AG20443 (cell line): ENCODE data around the gene TRPM2.

Source experiments
- DNase-seq: peaks from one replicate; pipeline ENCODE4 v3.0.0; 2012; ENCODE audit warnings: low spot score, mixed read lengths

The TRPM2 gene

DNA sequence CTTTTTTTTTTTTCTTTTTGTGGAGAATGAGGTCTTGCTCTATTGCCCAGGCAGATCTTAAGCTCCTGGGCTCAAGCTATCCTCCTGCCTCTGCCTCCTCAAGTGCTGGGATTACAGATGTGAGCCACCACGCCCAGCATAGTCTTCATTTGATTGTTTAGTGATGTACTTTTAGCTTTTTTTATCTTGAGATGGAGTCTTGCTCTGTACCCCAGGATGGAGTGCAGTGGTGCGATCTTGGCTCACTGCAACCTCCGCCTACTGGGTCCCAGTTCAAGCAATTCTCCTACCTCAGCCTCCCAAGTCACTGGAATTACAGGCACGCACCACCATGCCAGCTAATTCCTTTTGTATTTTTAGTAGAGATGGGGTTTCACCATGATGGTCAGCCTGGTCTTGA, 77.9 kb downstream of the TRPM2 start:
- no peak for DNase-seq

DNA sequence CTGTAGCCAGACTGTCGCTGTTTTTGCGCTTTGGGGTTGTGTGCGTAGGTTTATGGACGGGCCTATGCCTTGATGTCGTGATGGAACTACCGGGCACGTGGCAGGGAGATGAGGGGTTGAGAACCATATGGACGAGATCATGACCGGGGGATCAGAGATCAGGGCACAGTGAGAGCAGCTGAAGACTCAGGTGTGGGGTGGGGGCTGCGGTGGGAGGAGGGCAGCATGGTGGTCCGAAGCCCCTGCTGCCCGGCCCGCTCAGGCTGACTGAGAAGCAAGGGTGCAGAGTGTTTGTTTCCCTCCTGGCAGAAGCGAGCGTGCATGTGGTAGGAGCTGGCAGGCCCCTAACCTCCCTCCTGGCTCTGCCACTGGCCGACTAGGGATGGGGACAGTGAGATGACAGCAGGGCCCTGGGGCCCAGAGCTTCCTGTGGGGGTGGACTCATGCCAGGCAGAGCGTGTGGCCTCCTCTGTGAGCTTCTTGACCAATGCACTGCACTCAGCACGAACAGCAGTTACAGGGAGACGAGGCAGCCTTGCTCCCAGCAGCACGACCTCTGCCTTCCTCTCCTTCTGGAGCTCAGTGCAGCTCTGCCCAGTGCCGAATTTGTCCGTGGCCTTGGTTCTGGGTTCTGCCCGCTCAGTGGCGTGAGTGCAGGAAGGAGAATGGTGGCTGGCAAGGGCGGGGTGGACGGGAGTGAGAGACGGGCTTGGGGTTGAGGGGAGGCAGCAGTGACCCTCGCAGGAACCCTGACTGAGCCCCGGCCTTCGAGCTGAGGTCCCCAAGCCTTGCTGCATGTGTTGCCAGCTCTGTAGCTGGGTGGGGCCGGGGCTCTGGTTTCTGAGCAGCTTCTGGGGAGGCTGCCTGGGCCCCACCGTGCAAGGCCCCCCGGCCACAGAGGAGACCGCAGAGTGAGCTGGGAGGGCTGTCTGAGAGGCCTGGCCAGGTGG, 79.7 kb downstream of the TRPM2 start:
- no peak for DNase-seq

DNA sequence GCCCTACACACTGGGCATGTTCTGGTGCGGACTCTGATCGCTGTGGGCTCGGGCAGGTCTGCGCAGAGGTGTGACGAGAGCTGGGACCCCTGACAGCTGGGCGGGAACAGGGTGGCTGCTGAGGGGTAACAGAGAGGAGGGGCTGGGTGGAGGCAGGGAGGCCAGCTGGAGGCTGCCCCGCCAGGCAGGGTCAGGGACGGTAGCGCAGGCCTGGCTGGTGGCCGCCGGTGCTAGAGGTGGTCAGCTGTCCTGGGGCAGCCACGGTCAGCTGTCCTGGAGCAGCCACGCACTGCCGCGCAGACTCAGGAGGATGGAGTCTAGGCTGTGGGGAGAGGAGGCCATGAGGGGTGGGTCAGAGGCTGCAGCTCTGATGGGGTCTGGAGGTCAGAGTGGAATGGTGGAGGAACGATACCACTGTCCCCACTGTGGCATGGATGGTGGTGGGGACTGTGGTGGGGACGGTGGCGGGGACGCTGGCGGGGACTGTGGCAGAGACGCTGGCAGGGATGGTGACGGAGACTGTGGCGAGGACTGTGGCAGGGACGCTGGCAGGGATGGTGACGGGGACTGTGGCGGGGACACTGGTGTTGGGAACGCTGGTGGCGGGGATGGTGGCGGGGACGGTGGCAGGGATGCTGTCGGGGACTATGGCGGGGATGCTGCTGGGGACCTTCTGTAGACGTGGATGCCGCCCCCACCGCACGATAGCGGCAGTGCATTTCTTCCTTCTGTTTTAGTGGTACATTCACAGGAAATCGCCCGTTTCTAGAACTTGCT, 80.6 kb downstream of the TRPM2 start:
- no peak for DNase-seq

DNA sequence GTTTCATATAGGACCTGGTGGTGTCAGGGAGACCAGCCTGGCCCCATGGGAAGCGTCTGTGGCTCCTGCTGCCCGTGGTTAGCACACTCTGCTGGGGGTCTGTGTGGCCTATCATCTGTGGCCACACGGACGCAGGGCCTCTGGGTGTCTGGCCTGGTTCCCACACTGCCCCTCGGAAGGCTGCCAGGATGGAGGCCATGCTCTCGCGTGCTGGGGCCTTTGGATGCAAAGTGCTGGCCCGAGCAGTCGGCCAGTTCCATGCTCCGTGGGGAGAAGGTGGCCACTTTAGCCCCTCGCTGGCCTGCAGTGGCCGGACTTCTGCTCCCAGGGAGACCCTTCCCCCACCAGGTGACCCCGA, 81.1 kb downstream of the TRPM2 start:
- DNase-seq, result no peak

DNA sequence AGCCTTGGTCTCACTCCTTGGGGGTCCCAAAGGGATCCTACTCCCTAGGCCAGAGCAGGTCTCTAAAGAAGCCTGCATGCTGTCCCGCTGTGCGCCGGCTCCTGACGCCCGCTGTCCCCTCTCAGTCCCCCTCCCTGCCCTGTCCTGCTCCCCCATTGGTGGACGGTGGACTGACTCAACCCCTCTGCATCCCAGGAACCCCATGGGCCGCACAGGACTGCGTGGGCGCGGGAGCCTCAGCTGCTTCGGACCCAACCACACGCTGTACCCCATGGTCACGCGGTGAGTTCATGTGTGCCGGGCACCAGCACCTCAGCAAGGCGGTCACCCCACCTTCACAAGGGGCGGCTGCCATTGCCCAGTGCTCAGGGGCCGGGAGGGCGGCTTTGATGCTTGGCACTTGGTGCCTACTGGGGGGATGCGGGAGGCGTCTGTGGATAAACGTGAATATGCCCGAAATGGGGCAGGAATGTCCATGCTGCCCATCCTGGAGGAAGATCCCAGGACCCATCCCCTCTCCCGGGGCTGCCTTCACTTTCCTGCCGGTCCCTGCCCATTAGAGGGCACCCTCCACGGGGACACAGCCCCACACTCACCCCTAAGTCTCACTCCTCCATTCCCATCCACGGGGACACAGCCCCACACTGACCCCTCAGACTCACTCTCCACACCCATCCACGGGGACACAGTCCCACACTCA, 81.7 kb downstream of the TRPM2 start:
- DNase-seq, result no peak

DNA sequence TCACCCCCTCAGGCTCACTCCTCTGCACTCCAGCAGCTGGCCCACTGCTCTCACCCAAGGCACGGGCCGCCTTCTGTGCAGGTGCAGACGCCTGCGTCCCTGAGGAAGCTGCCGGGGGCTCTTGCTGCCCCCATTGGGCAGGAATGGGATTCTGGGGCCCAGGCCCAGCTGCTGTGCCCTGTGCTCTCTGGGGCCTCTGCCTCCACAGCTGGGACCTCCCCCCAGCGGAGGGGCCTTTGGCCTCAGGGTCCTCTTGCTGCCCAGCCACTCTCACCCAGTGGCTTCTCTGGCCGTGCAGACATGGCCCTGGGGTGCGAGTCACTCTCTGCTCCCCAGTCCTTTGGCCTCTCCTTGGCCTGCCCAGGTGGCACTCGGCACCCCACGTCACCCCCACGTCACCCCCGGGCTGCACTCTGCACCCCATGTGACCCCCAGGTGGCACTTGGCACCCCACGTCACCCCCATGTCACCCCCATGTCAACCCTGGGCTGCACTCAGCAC, 82.7 kb downstream of the TRPM2 start:
- no peak for DNase-seq

DNA sequence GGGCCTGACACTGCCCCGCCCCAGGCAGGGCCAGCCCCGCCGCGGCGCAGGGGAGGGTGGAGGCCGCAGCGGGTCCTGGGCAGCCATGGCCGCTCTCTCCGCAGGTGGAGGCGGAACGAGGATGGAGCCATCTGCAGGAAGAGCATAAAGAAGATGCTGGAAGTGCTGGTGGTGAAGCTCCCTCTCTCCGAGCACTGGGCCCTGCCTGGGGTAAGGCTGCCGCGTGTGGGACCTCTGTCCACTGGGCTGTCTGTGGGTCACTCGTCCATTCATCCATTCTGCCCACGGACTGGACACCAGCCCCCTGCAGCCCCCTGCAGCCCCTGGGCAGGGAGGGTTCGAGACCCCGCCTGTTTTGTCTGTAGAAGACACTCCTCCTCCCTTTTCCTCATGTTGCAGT, 83.5 kb downstream of the TRPM2 start:
- DNase-seq, result no peak

DNA sequence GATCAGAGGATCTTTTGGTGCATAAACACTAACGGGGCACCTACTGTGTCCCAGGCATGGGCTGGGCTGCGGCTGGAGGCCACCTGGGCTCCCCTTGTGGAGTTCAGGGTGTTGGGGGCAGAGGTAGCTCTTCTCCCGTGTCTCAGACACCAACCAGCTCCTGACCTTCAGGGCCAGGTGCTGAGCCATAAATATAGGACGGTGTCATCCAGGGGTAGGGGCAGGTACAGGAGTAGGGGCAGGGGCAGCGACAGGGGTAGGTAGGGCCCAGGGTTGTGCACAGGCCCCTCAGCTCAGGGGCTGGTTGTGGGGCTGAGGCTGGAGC, 83.9 kb downstream of the TRPM2 start:
- DNase-seq, result no peak

DNA sequence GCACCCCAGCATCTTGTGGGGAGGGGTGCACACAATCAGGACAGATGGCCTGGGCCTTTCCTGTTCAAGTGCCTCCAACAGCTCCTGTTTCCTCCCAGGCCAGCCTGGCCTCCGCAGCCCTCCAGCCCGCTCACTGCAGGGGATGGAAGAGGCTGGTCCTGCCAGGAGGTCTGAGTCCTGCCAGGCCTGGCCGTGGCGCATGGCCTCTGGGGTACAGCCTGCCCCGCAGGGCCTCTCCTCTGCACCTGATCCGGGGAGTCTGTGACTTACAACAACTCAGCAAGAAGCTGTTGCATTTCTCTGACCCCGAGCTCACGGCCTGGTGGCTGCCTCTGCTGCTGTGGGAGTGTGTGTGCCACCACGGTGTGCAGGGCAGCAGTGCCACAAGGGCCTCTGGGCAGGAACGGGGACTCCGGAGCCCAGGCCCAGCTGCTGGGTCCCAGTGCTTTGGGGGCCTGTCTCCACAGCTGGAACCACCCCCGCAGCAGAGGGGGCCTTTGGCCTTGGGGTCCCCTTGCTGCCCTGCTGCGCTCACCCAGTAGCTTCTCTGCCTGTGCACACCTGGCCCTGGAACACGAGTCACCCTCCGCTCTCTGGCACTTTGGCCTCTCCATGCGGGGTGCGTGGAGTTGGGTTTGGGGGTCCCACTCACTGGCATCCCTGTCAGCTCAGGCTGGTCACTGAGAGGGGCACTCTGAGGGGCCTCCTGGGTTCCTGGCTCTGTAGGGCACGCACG, 84.4 kb downstream of the TRPM2 start:
- DNase-seq, result no peak

DNA sequence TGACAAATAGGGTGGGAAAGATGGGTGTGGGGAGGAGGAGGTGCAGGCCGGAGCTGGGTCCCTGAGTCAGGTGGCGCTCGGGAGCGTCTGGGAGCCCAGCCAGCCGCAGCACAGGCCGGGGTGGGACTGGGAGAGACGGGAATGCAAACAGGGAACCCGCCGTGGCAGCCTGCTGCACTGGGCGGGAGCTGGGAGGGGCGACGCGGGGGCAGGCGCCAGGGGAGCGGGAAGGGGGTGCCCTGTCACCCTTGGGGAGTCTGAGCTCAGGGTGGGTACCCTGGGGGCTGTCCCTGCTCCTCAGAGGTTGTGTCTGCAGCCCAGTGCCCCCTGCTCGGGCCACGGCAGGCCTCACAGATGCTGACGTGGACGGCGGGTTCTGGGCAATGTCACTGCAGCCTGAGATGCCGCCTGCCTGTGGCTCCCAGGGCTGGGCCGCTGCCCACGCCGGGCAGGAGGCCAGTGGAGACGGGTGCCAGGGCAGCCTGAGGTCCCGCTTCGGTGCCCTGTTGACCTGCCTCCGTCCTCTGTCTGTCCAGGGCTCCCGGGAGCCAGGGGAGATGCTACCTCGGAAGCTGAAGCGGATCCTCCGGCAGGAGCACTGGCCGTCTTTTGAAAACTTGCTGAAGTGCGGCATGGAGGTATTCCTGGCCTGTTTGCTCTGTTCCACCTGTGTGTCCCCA, 85.2 kb downstream of the TRPM2 start:
- no peak for DNase-seq

DNA sequence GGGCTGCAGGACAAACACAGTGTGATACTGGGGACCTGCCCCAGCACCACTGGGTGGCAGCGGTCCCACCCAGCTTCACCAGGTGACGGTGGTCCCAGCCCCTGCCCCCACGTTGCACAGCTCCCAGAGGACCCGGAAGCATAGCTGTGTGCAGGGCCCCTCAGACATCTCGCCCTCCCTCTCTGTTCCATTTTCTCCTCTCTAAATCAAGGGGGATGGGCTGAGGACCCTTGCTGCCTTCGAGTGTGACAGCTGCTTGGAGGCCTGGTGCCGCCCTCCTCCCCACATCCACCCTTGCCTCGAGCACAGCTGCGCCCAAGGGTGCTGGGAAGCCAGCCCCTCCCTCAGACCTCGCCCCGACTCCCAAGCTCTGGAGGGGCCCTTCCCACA, 85.8 kb downstream of the TRPM2 start:
- no peak for DNase-seq

DNA sequence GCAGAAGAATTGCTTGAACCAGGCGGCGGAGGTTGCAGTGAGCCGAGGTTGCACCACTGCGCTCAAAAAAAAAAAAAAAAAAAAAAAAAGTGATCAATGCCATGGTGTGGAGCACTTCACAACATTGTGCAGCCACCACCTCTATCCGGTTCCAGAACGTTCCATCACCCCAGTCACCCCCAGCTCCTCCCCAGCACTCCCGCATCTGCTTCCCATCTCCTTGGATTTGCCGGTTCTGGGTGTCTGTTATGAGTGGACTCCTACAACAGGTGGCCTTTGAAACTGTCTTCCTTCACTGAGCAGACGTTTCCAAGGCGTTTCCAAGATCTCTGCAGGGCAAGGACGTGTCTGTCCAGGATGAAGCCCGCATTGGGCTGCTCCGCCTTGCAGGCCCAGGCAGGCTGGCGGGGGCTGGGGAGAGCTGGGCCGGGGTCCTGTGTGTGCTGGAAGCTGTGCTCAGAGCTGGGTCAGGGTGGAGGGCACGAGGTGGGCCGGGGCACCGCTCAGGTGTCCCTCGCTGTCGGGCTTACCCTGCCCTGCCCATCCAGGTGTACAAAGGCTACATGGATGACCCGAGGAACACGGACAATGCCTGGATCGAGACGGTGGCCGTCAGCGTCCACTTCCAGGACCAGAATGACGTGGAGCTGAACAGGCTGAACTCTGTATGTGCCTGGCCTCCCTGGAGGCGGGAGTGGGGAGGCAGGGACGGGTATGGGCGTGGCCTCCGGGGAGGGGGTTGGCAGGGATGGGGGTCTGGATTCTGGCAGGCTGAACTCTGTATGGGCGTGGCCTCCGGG, 87.0 kb downstream of the TRPM2 start:
- no peak for DNase-seq

DNA sequence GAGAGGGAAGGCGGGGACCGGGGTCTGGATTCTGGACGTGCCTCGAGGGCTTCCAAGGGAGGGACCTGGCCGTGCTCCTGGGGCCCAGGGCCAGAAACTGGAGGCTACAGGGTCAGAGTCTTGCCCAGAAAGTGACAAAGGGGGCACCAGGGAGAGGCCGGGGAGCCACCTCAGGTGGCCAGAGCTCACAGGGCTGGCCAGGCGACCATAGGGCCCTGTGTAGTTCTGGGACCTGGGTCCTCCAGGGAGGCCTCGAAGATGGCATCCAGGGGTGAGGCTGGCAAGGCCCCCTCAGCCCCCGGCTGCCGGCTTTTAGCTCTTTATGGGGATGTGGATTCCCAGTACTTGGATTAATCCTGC, 87.6 kb downstream of the TRPM2 start:
- DNase-seq, result no peak

DNA sequence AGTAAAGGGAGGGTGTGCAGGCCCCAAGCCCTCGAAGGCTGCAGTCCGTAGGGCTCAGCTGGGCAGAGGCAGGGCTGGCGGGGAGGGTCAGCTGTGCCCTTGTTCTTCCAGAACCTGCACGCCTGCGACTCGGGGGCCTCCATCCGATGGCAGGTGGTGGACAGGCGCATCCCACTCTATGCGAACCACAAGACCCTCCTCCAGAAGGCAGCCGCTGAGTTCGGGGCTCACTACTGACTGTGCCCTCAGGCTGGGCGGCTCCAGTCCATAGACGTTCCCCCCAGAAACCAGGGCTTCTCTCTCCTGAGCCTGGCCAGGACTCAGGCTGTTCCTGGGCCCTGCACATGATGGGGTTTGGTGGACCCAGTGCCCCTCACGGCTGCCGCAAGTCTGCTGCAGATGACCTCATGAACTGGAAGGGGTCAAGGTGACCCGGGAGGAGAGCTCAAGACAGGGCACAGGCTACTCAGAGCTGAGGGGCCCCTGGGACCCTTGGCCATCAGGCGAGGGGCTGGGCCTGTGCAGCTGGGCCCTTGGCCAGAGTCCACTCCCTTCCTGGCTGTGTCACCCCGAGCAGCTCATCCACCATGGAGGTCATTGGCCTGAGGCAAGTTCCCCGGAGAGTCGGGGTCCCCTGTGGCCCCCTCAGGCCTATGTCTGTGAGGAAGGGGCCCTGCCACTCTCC, 88.3 kb downstream of the TRPM2 start:
- no peak for DNase-seq

DNA sequence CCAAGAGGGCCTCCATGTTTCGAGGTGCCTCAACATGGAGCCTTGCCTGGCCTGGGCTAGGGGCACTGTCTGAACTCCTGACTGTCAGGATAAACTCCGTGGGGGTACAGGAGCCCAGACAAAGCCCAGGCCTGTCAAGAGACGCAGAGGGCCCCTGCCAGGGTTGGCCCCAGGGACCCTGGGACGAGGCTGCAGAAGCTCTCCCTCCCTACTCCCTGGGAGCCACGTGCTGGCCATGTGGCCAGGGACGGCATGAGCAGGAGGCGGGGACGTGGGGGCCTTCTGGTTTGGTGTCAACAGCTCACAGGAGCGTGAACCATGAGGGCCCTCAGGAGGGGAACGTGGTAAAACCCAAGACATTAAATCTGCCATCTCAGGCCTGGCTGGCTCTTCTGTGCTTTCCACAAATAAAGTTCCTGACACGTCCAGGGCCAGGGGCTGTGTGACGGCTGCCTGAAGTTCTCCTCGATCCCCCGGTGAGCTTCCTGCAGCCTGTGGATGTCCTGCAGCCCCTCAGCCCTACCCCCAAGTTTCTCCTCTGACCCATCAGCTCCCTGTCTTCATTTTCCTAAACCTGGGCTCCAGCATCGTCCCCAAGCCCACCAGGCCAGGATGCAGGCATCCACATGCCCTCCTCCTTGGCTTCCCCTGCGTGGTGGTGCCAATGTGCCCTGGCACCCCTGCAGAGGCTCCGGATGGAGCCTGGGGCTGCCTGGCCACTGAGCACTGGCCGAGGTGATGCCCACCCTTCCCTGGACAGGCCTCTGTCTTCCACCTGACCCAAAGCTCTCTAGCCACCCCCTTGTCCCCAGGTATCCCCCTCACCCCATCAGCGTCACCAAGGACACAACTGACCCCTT, 89.1 kb downstream of the TRPM2 start:
- no peak for DNase-seq

DNA sequence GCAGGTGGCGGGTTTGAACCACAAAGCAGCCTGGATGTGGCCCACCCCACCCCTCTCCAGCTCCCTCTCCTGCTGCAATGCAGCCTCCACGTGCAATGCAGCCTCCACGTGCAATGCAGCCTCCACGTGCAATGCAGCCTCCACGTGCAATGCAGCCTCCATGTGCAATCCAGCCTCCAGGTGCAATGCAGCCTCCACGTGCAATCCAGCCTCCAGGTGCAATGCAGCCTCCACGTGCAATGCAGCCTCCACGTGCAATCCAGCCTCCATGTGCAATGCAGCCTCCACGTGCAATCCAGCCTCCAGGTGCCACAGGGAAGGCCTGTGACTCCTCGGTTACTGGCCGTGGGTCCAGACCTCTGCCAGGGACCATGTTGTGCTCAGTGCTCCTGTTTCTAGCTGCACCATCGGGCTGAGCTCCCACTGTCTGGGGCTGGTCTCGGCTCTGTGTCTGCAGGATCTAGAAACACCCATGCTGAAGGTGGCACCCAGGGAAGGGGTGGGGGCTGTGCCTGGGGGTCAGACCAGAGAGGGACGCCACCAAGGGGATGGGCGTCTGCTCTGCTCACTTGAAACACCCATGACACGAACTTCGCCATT, 90.0 kb downstream of the TRPM2 start:
- no peak for DNase-seq

DNA sequence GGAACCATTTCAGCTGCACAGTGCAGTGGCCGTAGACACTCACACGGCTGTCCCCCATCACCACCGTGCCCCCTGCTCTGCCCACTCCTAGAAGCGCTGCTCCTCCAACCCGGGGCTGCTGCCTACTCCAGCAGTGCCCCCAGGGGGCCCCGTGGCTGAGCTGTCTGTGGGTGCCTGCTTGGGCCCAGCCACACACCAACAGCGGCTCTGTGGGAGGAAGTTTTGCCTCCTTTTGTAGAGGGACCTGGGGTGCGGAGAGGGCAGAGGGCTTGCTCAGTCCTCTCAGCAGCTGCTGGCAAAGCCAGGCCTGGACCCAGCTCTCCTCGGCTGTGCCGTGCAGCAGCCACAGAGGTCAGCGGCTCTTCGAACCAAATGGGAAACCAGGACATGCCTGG, 90.5 kb downstream of the TRPM2 start:
- DNase-seq, result no peak

DNA sequence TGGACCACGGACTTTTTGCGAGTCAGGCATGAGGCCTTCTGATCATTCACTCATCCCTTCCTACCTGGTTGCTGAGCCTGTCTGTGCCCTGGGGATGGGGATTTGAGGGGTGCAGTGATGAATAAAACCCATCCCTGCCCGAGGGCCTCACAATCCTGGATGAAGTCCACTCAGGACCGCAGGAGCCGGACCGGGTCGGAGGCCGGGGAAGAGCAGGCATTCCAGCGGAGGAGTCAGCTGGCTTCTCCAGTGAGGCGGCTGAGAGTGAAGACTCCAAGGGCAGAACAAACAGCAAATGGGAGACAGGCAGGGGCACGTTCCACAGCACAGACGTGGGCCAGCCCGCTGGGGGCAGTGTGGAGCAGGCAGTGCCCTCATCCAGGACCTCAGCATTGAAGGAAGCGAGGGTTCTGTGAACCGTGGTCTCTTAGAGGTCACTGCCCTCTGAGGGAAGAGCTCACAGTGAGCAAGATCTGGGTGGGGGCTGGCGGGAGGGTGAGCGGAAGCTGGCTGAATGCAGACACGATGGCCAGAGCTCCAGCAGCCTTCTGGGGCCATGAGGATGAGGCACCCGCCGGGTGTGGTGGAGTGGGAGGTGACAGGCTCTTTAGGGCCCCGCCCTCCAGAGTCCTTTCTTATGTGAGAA, 91.0 kb downstream of the TRPM2 start:
- no peak for DNase-seq
